ENCODE results near the gene RPE.

The RPE gene

DNA sequence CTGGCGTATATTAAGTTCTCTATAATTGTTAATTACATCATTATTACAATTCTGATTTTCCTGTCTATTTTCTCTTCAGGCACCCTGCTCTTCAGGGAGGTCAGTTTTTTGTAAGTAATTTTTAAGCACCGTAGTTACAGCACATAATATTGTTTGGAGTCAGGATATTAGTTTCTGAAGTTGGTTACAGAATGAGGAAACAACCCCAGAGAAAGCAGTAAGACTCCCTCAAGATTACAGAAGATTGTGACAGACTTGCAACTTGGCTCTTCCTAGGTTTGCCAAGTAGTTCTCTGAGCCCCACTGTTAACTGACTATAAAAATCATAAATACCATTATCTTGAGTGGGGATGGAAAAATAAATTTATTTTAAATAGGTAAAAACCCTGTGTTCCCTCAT lies 921 bp downstream of the RPE start:
- no peak for DNase-seq

DNA sequence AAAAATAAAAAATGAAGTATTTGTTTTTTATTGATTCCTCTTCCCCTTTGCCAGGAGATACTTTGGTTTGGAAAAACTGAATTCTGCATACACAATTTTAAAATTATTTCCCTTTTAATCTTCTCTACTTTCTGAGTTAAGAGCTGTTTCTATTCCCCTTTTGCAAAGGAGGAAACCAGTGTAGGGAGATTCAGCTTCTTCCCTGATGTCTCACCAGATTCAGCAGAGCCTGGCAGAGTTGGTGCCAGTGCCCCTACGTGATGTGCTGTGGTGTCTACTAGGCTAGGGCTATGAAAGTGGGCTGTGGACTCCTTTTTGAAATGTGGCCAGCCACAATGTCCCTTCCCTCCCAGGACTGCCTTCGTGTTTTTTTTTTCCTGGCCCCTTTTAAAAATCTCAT lies 2.4 kb downstream of the RPE start:
- DNase-seq: no peak

DNA sequence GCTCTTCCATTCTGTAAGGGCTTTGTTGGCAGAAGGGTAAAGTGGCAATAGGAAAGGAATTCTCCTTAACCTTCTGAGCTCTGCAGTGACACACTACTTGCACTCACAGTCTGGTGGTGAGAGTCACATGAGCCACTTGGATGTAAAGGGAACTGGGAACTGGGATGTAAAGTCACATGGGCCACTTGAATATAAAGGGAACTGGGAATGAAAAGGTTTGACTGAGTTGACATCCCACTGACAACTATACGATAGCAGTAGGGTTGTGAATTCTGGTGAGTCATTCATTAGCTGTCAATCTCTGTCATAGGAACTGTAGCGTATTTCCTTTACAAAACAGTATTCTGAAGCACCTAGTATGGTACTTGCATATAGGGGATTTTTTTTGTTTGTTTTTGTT lies 5.5 kb downstream of the RPE start:
- no peak for DNase-seq

DNA sequence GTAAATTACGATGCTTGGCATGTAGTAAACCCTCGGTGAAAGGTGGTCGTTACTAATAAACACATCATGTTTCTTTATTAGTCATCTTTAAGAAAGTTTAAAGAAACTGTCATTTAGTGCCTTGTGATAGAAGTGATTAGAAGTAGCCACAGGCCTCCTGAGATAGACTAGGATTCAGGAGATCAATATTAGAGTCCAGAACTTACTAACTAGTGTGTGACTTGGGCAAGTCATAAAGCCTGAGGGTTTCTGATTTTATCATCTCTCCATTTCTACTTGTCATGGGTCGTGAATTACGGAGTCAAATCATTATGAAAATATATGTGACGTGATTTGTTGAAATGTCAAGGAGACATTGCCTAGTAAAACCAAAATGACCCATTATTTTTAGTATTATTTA lies 6.7 kb downstream of the RPE start:
- no peak for DNase-seq

DNA sequence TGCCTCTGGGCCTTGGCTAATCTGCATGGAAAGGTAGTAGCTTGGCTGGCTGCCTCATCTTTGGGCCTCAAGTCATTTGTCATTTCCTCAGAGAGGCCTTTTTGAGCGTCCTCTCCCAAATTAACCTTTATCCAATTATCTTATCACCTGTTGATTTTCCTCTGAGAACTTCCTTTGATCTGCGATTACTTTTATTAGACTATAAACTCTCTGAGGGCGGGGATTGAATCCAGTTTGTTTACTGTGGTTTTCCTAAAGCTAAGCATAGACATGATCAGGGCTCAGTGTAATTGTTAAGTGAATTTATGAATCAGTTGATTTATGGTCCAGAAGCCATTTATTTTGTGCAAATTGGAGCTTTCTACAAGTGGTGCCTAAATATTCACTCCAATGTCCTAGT lies 7.5 kb downstream of the RPE start:
- DNase-seq: no peak

DNA sequence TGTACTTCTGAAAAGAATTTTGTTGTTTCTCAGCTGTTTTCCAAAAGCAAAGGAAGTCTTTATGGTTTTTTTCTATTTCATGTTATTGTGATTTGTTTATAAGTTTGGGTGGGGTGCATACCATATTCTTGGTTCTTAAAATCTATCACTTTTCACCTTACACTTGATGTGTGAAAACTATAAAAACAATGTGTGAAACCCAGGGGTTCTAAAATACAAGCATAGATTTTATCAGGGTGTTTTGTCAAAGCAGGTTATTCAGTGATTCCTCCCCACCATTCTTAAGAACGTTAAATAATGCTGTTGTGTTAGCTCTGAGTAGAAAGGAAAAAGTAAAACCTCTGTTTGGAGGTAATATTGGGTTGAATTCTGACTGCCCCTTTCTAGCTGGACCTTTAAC lies 17.7 kb downstream of the RPE start:
- DNase-seq: no peak

DNA sequence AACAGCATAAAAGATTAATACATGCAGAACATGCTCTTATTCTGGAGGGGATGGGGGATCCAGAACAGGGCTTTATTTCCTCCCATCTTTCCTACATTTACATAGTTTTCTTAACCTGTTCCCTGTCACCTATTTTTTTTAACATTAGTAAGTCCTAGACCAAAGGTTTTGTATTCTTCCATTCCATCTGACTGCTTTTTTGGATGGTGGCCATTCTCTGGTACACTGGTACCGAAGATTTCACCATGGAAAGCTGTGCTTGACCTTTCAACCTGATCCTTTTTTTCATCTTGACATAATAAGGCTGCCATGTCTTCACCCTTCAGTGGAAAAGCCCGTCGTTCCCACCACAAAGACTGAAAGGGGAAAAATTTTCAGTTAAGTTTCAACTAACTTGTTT lies 20.4 kb downstream of the RPE start:
- no peak for DNase-seq

DNA sequence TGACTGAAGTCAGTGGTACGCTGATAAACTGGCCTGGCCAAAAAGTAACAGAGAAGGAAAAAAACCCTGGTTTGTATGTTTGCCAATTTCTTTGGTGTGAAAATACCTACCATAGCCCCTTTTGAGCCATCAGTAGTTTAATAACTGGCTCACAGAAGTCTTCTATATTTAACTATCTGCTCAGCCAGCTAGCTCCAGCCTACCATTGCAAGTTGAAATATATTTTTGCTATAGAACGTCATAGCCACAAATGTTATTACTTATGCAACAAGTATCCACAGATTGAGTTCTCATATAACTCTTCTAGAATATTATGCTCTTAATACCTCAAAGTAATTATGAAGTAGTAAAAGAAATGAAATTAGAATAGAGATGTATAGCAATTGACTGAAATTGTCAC lies 25.2 kb downstream of the RPE start:
- no peak for DNase-seq

DNA sequence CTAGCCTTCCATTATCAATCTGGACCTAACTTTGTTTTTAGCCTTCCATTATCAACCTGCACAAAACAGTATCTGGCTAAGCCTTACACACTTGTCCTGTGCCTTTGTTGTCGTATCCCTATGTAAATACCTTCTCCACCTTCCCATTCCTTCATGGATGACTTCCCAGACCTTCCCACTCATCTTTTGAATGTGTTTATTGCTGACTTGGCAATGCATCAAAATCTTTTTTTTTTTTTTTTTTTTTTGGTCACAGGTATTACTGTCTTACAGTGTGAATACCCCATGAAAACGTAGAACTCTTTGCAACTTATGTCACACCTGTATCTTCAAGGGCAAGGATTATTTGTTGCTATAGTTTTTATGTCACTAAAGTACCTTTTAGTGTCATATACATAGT lies 25.7 kb downstream of the RPE start:
- DNase-seq: no peak

DNA sequence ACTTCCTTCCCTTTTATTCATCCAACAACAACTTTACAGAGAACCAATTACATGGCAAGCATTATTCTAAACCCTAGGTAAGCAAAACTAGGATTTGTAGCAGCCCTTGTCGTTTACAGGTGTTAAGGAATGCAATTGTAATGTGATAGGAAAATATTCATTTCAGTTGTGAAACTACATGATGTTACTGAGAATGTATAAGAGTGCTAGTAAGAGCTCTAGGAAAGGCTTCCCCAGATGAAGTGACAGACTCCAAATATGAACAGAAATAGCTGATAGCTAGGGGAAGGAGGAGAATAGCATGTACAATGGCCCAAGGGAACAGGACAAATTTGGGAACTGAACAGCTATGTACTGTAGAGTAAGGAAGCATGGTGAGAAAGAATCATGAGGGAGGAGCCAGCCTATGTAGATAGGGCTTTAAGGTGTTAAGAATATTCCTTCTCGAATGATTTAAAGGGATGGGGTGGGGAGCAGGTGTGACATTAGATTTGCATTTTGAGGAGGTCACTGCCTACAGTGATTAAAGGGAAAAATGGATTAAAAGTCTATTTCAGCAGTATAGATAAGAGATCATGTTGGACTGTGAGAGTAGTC lies 31.7 kb downstream of the RPE start:
- DNase-seq: no peak

DNA sequence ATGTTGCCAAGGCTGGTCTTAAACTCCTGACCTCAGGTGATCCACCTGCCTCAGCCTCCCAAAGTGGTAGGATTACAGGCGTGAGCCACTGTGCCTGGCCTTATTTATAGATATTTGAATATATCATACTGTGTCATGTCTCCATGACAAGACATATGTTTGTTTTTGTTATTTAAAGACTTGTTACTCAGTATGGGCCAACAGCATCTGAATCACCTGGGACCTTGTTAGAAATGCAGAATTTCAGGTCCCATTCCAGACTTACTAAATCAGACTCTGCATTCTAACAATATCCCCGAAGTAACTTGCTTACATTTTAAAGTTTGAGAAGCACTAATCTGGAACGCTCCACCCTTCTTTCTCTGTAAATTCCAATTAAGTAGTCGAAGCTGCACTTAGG lies 33.2 kb downstream of the RPE start:
- no peak for DNase-seq

DNA sequence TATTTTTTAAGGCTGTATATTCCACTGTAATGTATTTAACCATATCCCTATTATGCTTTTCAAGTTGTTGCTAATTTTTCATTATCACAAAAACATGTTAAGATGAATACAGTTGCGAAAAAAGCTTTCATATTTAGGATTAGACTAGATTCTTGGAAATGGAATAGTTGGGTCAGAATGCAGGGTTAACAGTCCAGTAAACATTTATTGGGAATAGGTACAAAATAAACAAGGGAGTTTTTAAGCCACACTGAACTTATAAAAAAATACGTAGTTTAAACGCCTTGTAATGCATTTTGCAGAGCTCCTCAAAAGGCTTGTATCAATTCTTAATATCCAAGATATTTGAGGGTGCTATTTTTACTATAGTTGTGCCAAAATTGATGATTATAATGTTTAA lies 35.6 kb downstream of the RPE start:
- DNase-seq: no peak

DNA sequence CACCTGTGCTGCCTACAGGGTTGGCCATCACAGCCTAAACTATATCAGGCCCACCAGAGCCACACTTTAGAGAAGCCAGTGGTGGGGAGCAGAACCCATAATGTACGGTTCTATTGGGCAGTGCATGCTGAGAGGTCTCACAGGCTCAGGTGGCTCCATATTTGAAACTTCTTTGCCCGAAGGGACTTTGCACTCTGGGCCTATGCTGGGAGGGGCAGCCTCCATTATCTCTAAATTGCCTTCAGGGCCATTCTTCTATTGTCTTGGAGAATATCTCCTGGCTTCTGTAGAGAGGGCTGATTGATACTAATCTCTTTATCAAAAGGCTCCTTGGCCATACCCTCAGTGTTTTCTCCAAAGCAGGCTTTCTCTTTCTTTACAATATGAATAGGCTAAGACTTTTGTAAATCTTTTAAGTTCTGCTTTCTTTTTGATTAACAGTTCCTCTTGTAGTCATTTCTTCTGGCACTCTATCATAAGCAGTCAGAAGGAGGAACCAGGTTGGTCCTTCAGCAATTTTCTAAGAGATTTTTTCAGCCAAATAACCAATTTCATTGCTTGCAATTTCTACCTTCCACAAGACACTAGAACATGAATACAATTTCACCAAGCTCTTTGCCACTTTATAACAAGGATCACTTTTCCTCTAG lies 44.5 kb downstream of the RPE start:
- no peak for DNase-seq

DNA sequence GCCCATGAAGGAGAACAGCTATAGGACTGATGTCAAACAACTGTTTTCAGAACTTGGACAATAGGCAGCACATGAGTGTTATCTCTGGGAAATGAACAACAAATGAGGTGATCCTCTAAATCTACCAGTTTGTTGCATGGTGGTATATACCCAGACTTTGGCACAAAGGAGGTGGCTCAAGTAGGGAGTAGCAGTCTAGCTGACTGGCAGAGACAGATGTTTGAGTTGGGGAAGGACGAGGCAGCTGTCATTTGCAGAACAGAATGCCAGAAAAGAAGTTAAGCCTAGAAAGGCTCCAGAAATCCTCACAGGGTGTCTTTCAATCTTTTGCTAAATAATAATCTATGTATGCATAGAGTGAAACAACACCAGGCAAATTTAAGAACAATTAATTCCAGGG lies 47.4 kb downstream of the RPE start:
- DNase-seq: no peak

DNA sequence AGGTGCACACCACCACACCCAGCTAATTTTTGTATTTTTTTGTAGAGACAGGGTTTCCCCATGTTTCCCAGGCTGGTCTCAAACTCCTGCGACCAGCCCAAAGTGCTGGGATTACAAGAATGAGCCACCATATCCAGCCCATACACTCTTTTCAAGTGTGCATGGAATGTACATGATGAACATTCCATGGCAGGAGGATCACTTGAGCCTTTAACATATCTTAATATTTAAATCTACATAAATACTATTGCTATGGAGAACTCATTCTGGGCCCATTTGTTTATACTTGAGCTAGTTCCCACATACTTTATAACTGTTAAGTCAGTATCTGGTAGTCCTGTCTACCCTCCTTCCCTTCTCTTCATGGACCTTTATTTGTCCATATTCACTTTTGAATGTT lies 48.4 kb downstream of the RPE start:
- DNase-seq: no peak

DNA sequence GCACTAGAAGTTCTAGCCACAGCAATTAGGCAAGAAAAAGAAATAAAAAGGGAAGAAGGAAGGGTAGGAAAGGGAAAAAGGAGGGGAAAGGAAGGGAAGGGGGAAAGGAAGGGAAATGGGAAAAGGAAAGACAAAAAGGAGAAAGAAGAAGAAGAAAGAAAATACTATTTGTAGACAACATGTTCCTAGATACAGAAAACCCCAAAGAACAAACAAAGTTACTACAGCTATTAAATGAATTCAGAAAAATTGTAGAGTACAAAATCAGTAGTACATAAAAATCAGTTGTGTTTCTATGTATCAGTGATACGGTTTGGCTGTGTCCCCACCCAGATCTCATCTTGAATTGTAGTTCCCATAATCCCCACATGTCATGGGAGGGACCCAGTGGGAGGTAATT lies 52.3 kb downstream of the RPE start:
- no peak for DNase-seq

DNA sequence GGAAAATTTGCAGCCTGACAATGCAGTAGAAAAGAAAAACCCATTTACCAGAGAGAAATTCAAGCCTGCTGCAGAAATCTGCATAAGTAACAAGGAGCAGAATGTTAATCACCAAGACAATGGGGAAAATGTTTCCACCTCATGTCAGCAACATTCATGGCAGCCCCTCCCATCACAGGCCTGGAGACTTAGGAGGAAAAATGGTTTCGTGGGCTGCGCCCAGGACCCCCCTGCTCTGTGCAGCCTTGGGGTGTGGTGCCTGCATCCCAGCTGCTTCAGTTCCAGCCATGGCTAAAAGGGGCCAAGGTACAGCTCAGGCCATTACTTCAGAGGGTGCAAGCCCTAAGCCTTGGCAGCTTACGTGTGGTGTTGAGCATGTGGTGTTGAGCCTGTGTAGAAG lies 53.4 kb downstream of the RPE start:
- DNase-seq: no peak

DNA sequence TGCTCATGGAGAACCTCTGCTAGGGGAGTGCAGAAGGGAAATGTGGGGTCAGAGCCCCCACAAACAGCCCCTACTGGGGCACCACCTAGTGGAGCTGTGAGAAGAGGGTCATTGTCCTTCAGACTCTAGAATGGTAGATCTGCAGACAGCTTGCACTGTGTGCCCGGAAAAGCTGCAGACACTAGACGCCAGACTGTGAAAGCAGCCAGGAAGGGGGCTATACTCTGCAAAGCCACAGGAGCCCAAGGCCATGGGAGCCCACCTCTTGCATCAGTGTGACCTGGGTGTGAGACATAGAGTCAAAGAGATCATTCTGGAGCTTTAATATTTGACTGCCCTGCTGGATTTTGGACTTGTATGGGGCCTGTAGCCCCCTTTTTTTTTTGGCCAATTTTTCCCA lies 60.9 kb downstream of the RPE start:
- no peak for DNase-seq
